K562 (cell line): ENCODE results near the gene SH3TC1. TPM values are rescaled to one million over a fixed set of nuclear protein-coding genes. Genes with fewer than 3 reads are reported as not detected.

Source experiments
- ATAC-seq: fragments of 200-7000 bp; cut with Tn5 transposase; 3 replicates; pipeline ENCODE4 v1.9.1; 2020; ENCODE audit warnings: moderate library complexity
- BruUV-seq: library from RNA; stranded (reverse); fragments of 400-500 nt; replicated peaks from 2 replicates; lab custom pipeline; 2021; lab: Mats Ljungman, UMichigan
- CTCF ChIA-PET: fragments of 300-600 bp; formaldehyde crosslinking; extraction: SDS; loops from one replicate; lab custom pipeline; 2021; ENCODE audit warnings: low intra/inter-chr PET ratio; lab: Yijun Ruan, JAX
- POLR2A ChIA-PET: fragments of 300-600, 350-650 bp; sonication (Branson Sonifier 250); formaldehyde crosslinking; extraction: SDS; loops from one replicate; lab custom pipeline; 2021; ENCODE audit warnings: antibody characterized with exemption, inconsistent platforms; lab: Yijun Ruan, JAX
- DNase-seq, 4 experiments: peaks; one replicate each; pipeline versions ENCODE4 v3.0.0 to v3.0.0-alpha.2; 2011 to 2018; ENCODE audit warnings: low spot score in 3 of 4, mixed read lengths in 3 of 4; ENCODE audit errors: extremely low read depth in 1 of 4
- FAIRE-seq: peaks from 2 replicates; lab custom pipeline; 2011; peaks lifted over from hg19 to GRCh38; lab: Jason Lieb, UNC
- H2AFZ ChIP-seq: 2 replicates; pipeline ENCODE4 v1.6.0; 2011; ENCODE audit warnings: low read depth, low read length, control low read depth, inconsistent platforms
- H3K27ac ChIP-seq: fragments of 200-600 bp; 3 replicates; pipeline ENCODE4 v1.8.0; 2011; ENCODE audit warnings: low read depth, mild to moderate bottlenecking, control low read depth, inconsistent platforms, low read length, moderate library complexity, mixed read lengths; ENCODE audit errors: extremely low read depth
- H3K27me3 ChIP-seq, 2 experiments: fragments of 300-600 bp in 1 of 2; 2 replicates in 1 of 2; 3 replicates in 1 of 2; pipeline versions ENCODE4 v1.6.0 to v1.8.0; 2011; ENCODE audit warnings: inconsistent platforms in 2 of 2, low read length in 2 of 2, mild to moderate bottlenecking in 1 of 2, mixed read lengths in 1 of 2, moderate library complexity in 1 of 2; ENCODE audit not compliant: control insufficient read depth in 2 of 2, insufficient read depth in 2 of 2
- H3K36me3 ChIP-seq: fragments of 300-600 bp; 3 replicates; pipeline ENCODE4 v1.8.0; 2011; ENCODE audit warnings: mild to moderate bottlenecking, low read length, inconsistent platforms; ENCODE audit not compliant: control insufficient read depth, insufficient read depth
- H3K4me1 ChIP-seq, 2 experiments: fragments of 200-600 bp in 1 of 2; replicated peaks in 1 of 2; 2 replicates in 1 of 2; 3 replicates in 1 of 2; pipeline versions ENCODE4 v1.5.1 to v1.8.0; 2011; ENCODE audit warnings: inconsistent platforms in 2 of 2, low read length in 2 of 2, mild to moderate bottlenecking in 1 of 2, mixed read lengths in 1 of 2, moderate library complexity in 1 of 2; ENCODE audit not compliant: control insufficient read depth in 2 of 2, insufficient read depth in 2 of 2
- H3K4me2 ChIP-seq: 2 replicates; pipeline ENCODE4 v1.6.1; 2011; ENCODE audit warnings: low read length, control low read depth, inconsistent platforms, mixed read lengths; ENCODE audit not compliant: insufficient read depth
- H3K4me3 ChIP-seq: fragments of 200-600 bp; sonication (generic), shearing (Covaris generic); 2 replicates; pipeline ENCODE4 v1.5.1; 2016; ENCODE audit warnings: control low read depth, inconsistent platforms
- H3K79me2 ChIP-seq: fragments of 200-600 bp; 3 replicates; pipeline ENCODE4 v1.8.0; 2011; ENCODE audit warnings: low read length, inconsistent platforms; ENCODE audit not compliant: control insufficient read depth, insufficient read depth
- H3K9ac ChIP-seq, 2 experiments: 2 replicates each; pipeline versions ENCODE4 v1.6.0 to v1.6.1; 2011; ENCODE audit warnings: low read depth in 2 of 2, low read length in 2 of 2, control low read depth in 1 of 2, inconsistent platforms in 1 of 2, mild to moderate bottlenecking in 1 of 2, mixed read lengths in 1 of 2; ENCODE audit not compliant: insufficient read depth in 1 of 2
- H3K9me1 ChIP-seq: one replicate; pipeline ENCODE4 v1.6.0; 2011; ENCODE audit warnings: inconsistent platforms, mild to moderate bottlenecking, low read length, moderate library complexity; ENCODE audit not compliant: control insufficient read depth, insufficient read depth
- H3K9me3 ChIP-seq: replicated peaks from 2 replicates; pipeline ENCODE4 v1.5.1; 2011; ENCODE audit warnings: low read depth, low read length, inconsistent platforms; ENCODE audit not compliant: control insufficient read depth, insufficient read depth
- H4K20me1 ChIP-seq: replicated peaks from 2 replicates; pipeline ENCODE4 v1.6.1; 2011; ENCODE audit warnings: low read length, inconsistent platforms, mixed read lengths; ENCODE audit not compliant: control insufficient read depth, insufficient read depth
- ARID1B ChIP-seq: fragments of 450-650 bp; IDR thresholded peaks from 2 replicates; pipeline ENCODE4 v1.6.1; 2016; ENCODE audit warnings: antibody characterized with exemption, mild to moderate bottlenecking, inconsistent platforms
- CBFA2T3 ChIP-seq: fragments of 450-650 bp; IDR thresholded peaks from 2 replicates; pipeline ENCODE4 v1.6.1; 2017
- L3MBTL2 ChIP-seq: fragments of 450-650 bp; IDR thresholded peaks from 2 replicates; pipeline ENCODE4 v1.6.1; 2016; ENCODE audit warnings: mild to moderate bottlenecking, moderate library complexity
- MAFF ChIP-seq: IDR thresholded peaks from 2 replicates; pipeline ENCODE4 v1.6.1; 2012; ENCODE audit warnings: low read length, improper control_type of control experiment
- MAFG ChIP-seq: fragments of 450-650 bp; conservative IDR thresholded peaks from 2 replicates; pipeline ENCODE4 v1.6.1; 2016; ENCODE audit warnings: missing genetic modification characterization, missing compliant biosample characterization
- MNT ChIP-seq, 2 experiments: fragments of 450-650 bp; conservative IDR thresholded peaks; 2 replicates each; pipeline ENCODE4 v1.6.1; 2017; ENCODE audit warnings: mild to moderate bottlenecking in 2 of 2, moderate library complexity in 2 of 2
- NFE2 ChIP-seq: IDR thresholded peaks from 2 replicates; pipeline ENCODE4 v1.6.1; 2014; ENCODE audit warnings: antibody characterized with exemption, low read depth
- TCF3 ChIP-seq: sonication (generic); formaldehyde crosslinking; IDR thresholded peaks from 2 replicates; pipeline ENCODE4 v1.4.0; 2020; ENCODE audit warnings: mild to moderate bottlenecking, missing genetic modification reagents
- TRIM24 ChIP-seq, 2 experiments: fragments of 450-650 bp; IDR thresholded peaks; 2 replicates each; pipeline ENCODE4 v1.6.1; 2016
- U2AF2 ChIP-seq: fragments of 200-400 bp; formaldehyde crosslinking; optimal IDR thresholded peaks from 2 replicates; pipeline ENCODE3; 2017; ENCODE audit warnings: low read depth, mild to moderate bottlenecking, low read length
- XRCC3 ChIP-seq: fragments of 450-650 bp; IDR thresholded peaks from 2 replicates; pipeline ENCODE4 v1.6.1; 2017; ENCODE audit warnings: mild to moderate bottlenecking, moderate library complexity
- WGBS: fragments of 100-300 bp; shearing (Covaris generic); methylation state at CpG from one replicate; pipeline ENCODE4 v1.1.6; 2016; ENCODE audit warnings: low coverage, mixed read lengths; ENCODE audit not compliant: insufficient coverage; ENCODE audit errors: missing lambda C conversion rate; 5-methylcytosine and 5-hydroxymethylcytosine counted together
- in situ Hi-C: fragments of 300-500 bp; cut with MboI; formaldehyde crosslinking; loops from 4 replicates; pipeline ENCODE4 v1.15.0; 2018; ENCODE audit warnings: inconsistent platforms, mixed read lengths
- intact Hi-C: fragments of 100-400 bp; cut with micrococcal nuclease; formaldehyde crosslinking; loops from 2 replicates; pipeline ENCODE4 v1.14.2; 2022
- polyA plus RNA-seq, 8 experiments: library from polyadenylated mRNA; depleted of rRNA in 4 of 8; stranded (reverse) in 5 of 8; unstranded in 3 of 8; fragments of >200 nt; fragmentation: Nextera tagmentation in 2 of 8; fragmentation: Illumina TruSeq in 1 of 8; extraction: Ambion mirVana in 2 of 8; extraction: Trizol in 1 of 8; gene quantifications; 2 replicates each; pipeline versions ENCODE4 v1.2.1 to v1.2.3, GENCODE V29; 2011 to 2014; ENCODE audit warnings: inconsistent platforms in 1 of 8, missing spikeins in 1 of 8
- total RNA-seq, 7 experiments: library from RNA; depleted of rRNA in 6 of 7; stranded (reverse); fragments of >200 nt in 6 of 7; fragmentation: Illumina TruSeq in 2 of 7; extraction: Trizol in 2 of 7; gene quantifications; 2 replicates each; pipeline versions ENCODE4 v1.2.1 to v1.2.3, GENCODE V29; 2011 to 2021; ENCODE audit warnings: low replicate concordance in 1 of 7
- TF ChIP-seq, protein P1 (sequence below): sonication (generic); formaldehyde crosslinking; IDR thresholded peaks from 2 replicates; pipeline ENCODE4 v1.8.0; 2022; ENCODE audit warnings: mild to moderate bottlenecking, missing genetic modification reagents

SH3TC1 gene
- total and polyA plus RNA-seq, 9 of the 15 experiments (the other 6 are each of a cell fraction or from before 2014, with no cell fraction given): 0.04 to 2.1 (median 0.48) TPM; not detected in 1

- TF ChIP-seq, protein P1, sequence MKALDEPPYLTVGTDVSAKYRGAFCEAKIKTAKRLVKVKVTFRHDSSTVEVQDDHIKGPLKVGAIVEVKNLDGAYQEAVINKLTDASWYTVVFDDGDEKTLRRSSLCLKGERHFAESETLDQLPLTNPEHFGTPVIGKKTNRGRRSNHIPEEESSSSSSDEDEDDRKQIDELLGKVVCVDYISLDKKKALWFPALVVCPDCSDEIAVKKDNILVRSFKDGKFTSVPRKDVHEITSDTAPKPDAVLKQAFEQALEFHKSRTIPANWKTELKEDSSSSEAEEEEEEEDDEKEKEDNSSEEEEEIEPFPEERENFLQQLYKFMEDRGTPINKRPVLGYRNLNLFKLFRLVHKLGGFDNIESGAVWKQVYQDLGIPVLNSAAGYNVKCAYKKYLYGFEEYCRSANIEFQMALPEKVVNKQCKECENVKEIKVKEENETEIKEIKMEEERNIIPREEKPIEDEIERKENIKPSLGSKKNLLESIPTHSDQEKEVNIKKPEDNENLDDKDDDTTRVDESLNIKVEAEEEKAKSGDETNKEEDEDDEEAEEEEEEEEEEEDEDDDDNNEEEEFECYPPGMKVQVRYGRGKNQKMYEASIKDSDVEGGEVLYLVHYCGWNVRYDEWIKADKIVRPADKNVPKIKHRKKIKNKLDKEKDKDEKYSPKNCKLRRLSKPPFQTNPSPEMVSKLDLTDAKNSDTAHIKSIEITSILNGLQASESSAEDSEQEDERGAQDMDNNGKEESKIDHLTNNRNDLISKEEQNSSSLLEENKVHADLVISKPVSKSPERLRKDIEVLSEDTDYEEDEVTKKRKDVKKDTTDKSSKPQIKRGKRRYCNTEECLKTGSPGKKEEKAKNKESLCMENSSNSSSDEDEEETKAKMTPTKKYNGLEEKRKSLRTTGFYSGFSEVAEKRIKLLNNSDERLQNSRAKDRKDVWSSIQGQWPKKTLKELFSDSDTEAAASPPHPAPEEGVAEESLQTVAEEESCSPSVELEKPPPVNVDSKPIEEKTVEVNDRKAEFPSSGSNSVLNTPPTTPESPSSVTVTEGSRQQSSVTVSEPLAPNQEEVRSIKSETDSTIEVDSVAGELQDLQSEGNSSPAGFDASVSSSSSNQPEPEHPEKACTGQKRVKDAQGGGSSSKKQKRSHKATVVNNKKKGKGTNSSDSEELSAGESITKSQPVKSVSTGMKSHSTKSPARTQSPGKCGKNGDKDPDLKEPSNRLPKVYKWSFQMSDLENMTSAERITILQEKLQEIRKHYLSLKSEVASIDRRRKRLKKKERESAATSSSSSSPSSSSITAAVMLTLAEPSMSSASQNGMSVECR (CRISPR knock-in tag): no peak
- TF ChIP-seq, all 486 proteins: peak for 0
Observed at GRCh38 chr4:8227771-8228318, 28.8 kb downstream of the SH3TC1 start (continued).

GRCh38 chr4:8228319-8229250 is 29.5 kb downstream of the SH3TC1 start:
- no peaks in the 10 kb centered on the region for H4K20me1 ChIP-seq
- peaks cover 0 to 19% of the 10 kb centered on the region in 2 experiments; a peak in 3 of 5 replicates for H3K4me1 ChIP-seq
- no peaks in the 10 kb centered on the region for H3K9me3 ChIP-seq
- H3K4me2 ChIP-seq: no peak overlapping the region
- H3K4me3 ChIP-seq: no peak overlapping the region
- peaks cover 2% of the 10 kb centered on the region for H3K9me1 ChIP-seq
- ChIA-PET POLR2A (interaction anchor here (0.7 to 1.2 kb wide), 6 partner anchors 13 to 296 kb away, joined by 3 to 4 read pairs (median 3); no protein-coding TSS in a partner anchor), CTCF (no interaction called here)
- peak; percentile 48 for FAIRE-seq
- H3K36me3 ChIP-seq: no peaks in the 10 kb centered on the region
- peak overlapping the region; percentile 38; the same call in 1 of the 2 replicates for H2AFZ ChIP-seq
- peak; percentile 64 for ATAC-seq
- H3K79me2 ChIP-seq: no peaks in the 10 kb centered on the region
- WGBS: 35% methylated on average over 30 of the region's 39 CpGs
- H3K9ac ChIP-seq: peak overlapping the region in 1 of 2 experiments; percentile 58; a peak in 2 of 4 replicates
- no peak overlapping the region for H3K27ac ChIP-seq
- peak; percentile 35 to 64 (median 58) for DNase-seq
- BruUV-seq: no TSS peak
- intact Hi-C loops (no loop called here), in situ Hi-C loops (no loop called here)
- H3K27me3 ChIP-seq: peaks cover 0 to 23% of the 10 kb centered on the region in 2 experiments; a peak in 1 of 5 replicates
- TF ChIP-seq TCF3 (CRISPR knock-in tag) (peak; percentile 17; the same call in 1 of the 2 replicates), CBFA2T3 (peak; percentile 58), NFE2 (peak; percentile 94), U2AF2 (no peak), TRIM24 (IDR thresholded peaks at IDR 0.05) (0 out of 4 replicates have a peak, but pooled peaks of 1 of the 2 experiments have one; percentile 35), L3MBTL2 (peak; percentile 64), MAFG (tag) (peak; percentile 98), XRCC3 (no peak), MNT (conservative IDR thresholded peaks at IDR 0.05) (peak in 1 of 2 experiments; percentile 45; a peak in 1 of 4 replicates), ARID1B (peak; percentile 52), MAFF (peak; percentile 95)
